ENCODE data around the gene RAD51B.

- TF ChIP-seq POLR2A (IDR thresholded peaks at IDR 0.05) (no peak), CTCF (IDR thresholded peaks at IDR 0.05) (no peak), EP300 (IDR thresholded peaks at IDR 0.05) (no peak)
These were observed 834.9 kb downstream of the RAD51B start for GRCh38 chr14:68654471-68654941.

All from ovary (tissue), 3 donors.